ACC112 (cell line): ENCODE data around the gene SLC26A1.

Source experiments
- H2AFZ ChIP-seq: fragments of 200-600 bp; sonication (generic); one replicate; pipeline ENCODE4 v1.6.0; 2017; ENCODE audit warnings: antibody characterized with exemption, low read length; ENCODE audit not compliant: unreplicated experiment
- H3K27ac ChIP-seq: fragments of 200-600 bp; sonication (generic); 2 replicates; pipeline ENCODE4 v1.5.1; 2014; ENCODE audit warnings: low read depth, mild to moderate bottlenecking, antibody characterized with exemption, low read length, moderate library complexity
- H3K27me3 ChIP-seq: fragments of 200-600 bp; sonication (generic); 2 replicates; pipeline ENCODE4 v1.6.1; 2014; ENCODE audit warnings: mild to moderate bottlenecking, antibody characterized with exemption, low read length, moderate library complexity, mixed read lengths; ENCODE audit not compliant: insufficient read depth
- H3K36me3 ChIP-seq: fragments of 200-600 bp; sonication (generic); 2 replicates; pipeline ENCODE4 v1.6.1; 2016; ENCODE audit warnings: mild to moderate bottlenecking, antibody characterized with exemption, low read length, moderate library complexity, mixed read lengths; ENCODE audit not compliant: insufficient read depth
- H3K4me1 ChIP-seq: fragments of 200-600 bp; sonication (generic); one replicate; pipeline ENCODE4 v1.6.1; 2016; ENCODE audit warnings: low read length, mixed read lengths; ENCODE audit not compliant: insufficient read depth, unreplicated experiment, control insufficient read depth
- H3K4me3 ChIP-seq: fragments of 200-600 bp; sonication (generic); 2 replicates; pipeline ENCODE4 v1.5.1; 2014; ENCODE audit warnings: mild to moderate bottlenecking, low read depth, low read length
- H3K79me2 ChIP-seq: fragments of 200-600 bp; sonication (generic); one replicate; pipeline ENCODE4 v1.6.0; 2016; ENCODE audit warnings: low read length; ENCODE audit not compliant: control insufficient read depth, unreplicated experiment, insufficient read depth

Gene SLC26A1

GRCh38 chr4:967113-968104 is 25.8 kb downstream of the SLC26A1 start:
- no peak overlapping the region for H3K4me3 ChIP-seq
- H3K4me1 ChIP-seq: peaks cover 7% of the 10 kb centered on the region
- H2AFZ ChIP-seq: no peak overlapping the region
- H3K27me3 ChIP-seq: no peaks in the 10 kb centered on the region
- no peak overlapping the region for H3K27ac ChIP-seq
- no peaks in the 10 kb centered on the region for H3K36me3 ChIP-seq
- peaks cover 6% of the 10 kb centered on the region for H3K79me2 ChIP-seq

GRCh38 chr4:966266-967112 is 26.7 kb downstream of the SLC26A1 start:
- Histone ChIP-seq H3K36me3 (no peaks in the 10 kb centered on the region), H3K79me2 (no peaks in the 10 kb centered on the region)

GRCh38 chr4:965766-966134 is 27.5 kb downstream of the SLC26A1 start:
- no peaks in the 10 kb centered on the region for H3K79me2 ChIP-seq
- H3K4me1 ChIP-seq: no peaks in the 10 kb centered on the region
- no peaks in the 10 kb centered on the region for H3K27me3 ChIP-seq
- H3K36me3 ChIP-seq: no peaks in the 10 kb centered on the region
- H3K27ac ChIP-seq: no peak overlapping the region
- H3K4me3 ChIP-seq: no peak overlapping the region
- H2AFZ ChIP-seq: no peak overlapping the region

More at GRCh38 chr4:966266-967112, 26.7 kb downstream of the SLC26A1 start:
- no peaks in the 10 kb centered on the region for H3K4me1 ChIP-seq
- no peaks in the 10 kb centered on the region for H3K27me3 ChIP-seq
- no peak overlapping the region for H2AFZ ChIP-seq
- H3K27ac ChIP-seq: no peak overlapping the region
- no peak overlapping the region for H3K4me3 ChIP-seq

- Histone ChIP-seq H2AFZ (no peak overlapping the region), H3K4me1 (no peaks in the 10 kb centered on the region), H3K79me2 (no peaks in the 10 kb centered on the region), H3K27me3 (no peaks in the 10 kb centered on the region), H3K27ac (no peak overlapping the region), H3K4me3 (no peak overlapping the region), H3K36me3 (peaks cover 2% of the 10 kb centered on the region; the same call in 1 of the 2 replicates)
Measured at GRCh38 chr4:965048-965765, 28.0 kb downstream of the SLC26A1 start.

GRCh38 chr4:964346-965025 is 28.7 kb downstream of the SLC26A1 start:
- Histone ChIP-seq H3K27me3 (no peaks in the 10 kb centered on the region), H3K4me1 (no peaks in the 10 kb centered on the region), H2AFZ (no peak overlapping the region), H3K4me3 (no peak overlapping the region), H3K36me3 (peaks cover 2% of the 10 kb centered on the region; the same call in 1 of the 2 replicates), H3K27ac (no peak overlapping the region), H3K79me2 (no peaks in the 10 kb centered on the region)

GRCh38 chr4:963276-964225 is 29.7 kb downstream of the SLC26A1 start:
- Histone ChIP-seq H3K27ac (no peak overlapping the region), H3K4me3 (no peak overlapping the region), H3K79me2 (no peaks in the 10 kb centered on the region), H2AFZ (no peak overlapping the region), H3K27me3 (no peaks in the 10 kb centered on the region), H3K36me3 (peaks cover 2% of the 10 kb centered on the region; the same call in 1 of the 2 replicates), H3K4me1 (no peaks in the 10 kb centered on the region)

- Histone ChIP-seq H3K27me3 (no peaks in the 10 kb centered on the region), H3K27ac (no peak overlapping the region)
Measured at GRCh38 chr4:962231-963208, 30.7 kb downstream of the SLC26A1 start.

GRCh38 chr4:961351-962230 is 31.6 kb downstream of the SLC26A1 start:
- H3K27ac ChIP-seq: no peak overlapping the region
- peaks cover 2% of the 10 kb centered on the region; the same call in 1 of the 2 replicates for H3K36me3 ChIP-seq
- no peak overlapping the region for H2AFZ ChIP-seq
- H3K4me1 ChIP-seq: no peaks in the 10 kb centered on the region
- H3K79me2 ChIP-seq: no peaks in the 10 kb centered on the region
- H3K27me3 ChIP-seq: no peaks in the 10 kb centered on the region
- no peak overlapping the region for H3K4me3 ChIP-seq

More at GRCh38 chr4:962231-963208, 30.7 kb downstream of the SLC26A1 start:
- no peak overlapping the region for H3K4me3 ChIP-seq
- no peak overlapping the region for H2AFZ ChIP-seq
- no peaks in the 10 kb centered on the region for H3K79me2 ChIP-seq
- H3K4me1 ChIP-seq: no peaks in the 10 kb centered on the region
- H3K36me3 ChIP-seq: peaks cover 2% of the 10 kb centered on the region; the same call in 1 of the 2 replicates
